HEK293T (cell line): ENCODE data around the gene EGFLAM.

Source experiments
- ARNT ChIP-seq: fragments of 450-650 bp; IDR thresholded peaks from 2 replicates; pipeline ENCODE4 v1.6.1; 2017; ENCODE audit warnings: mild to moderate bottlenecking
- BHLHE40 ChIP-seq: fragments of 450-650 bp; IDR thresholded peaks from 2 replicates; pipeline ENCODE4 v1.6.1; 2016; ENCODE audit warnings: mild to moderate bottlenecking, moderate library complexity, borderline replicate concordance
- CTBP1 ChIP-seq: fragments of 450-650 bp; IDR thresholded peaks from 2 replicates; pipeline ENCODE4 v1.6.1; 2016; ENCODE audit warnings: borderline replicate concordance
- ELF4 ChIP-seq: fragments of 450-650 bp; IDR thresholded peaks from 2 replicates; pipeline ENCODE4 v1.6.1; 2017; ENCODE audit warnings: antibody characterized with exemption
- FOXA1 ChIP-seq: fragments of 450-650 bp; IDR thresholded peaks from 2 replicates; pipeline ENCODE4 v1.6.1; 2016; ENCODE audit warnings: mild to moderate bottlenecking
- FOXM1 ChIP-seq: fragments of 450-650 bp; IDR thresholded peaks from 2 replicates; pipeline ENCODE4 v1.6.1; 2017; ENCODE audit warnings: mild to moderate bottlenecking, borderline replicate concordance
- L3MBTL2 ChIP-seq: fragments of 450-650 bp; conservative IDR thresholded peaks from 2 replicates; pipeline ENCODE4 v1.6.1; 2016; ENCODE audit warnings: mild to moderate bottlenecking
- LEF1 ChIP-seq: fragments of 450-650 bp; IDR thresholded peaks from 2 replicates; pipeline ENCODE4 v1.6.1; 2017; ENCODE audit warnings: mild to moderate bottlenecking, borderline replicate concordance
- NFRKB ChIP-seq: fragments of 450-650 bp; IDR thresholded peaks from 2 replicates; pipeline ENCODE4 v1.6.1; 2016; ENCODE audit warnings: mild to moderate bottlenecking, moderate library complexity
- PKNOX1 ChIP-seq: fragments of 450-650 bp; IDR thresholded peaks from 2 replicates; pipeline ENCODE4 v1.6.1; 2016
- SP1 ChIP-seq: fragments of 450-650 bp; IDR thresholded peaks from 2 replicates; pipeline ENCODE4 v1.6.1; 2017
- SUZ12 ChIP-seq: fragments of 450-650 bp; IDR thresholded peaks from 2 replicates; pipeline ENCODE4 v1.6.1; 2016; ENCODE audit warnings: mild to moderate bottlenecking
- TARDBP ChIP-seq: fragments of 450-650 bp; IDR thresholded peaks from 2 replicates; pipeline ENCODE4 v1.6.1; 2016
- ZNF384 ChIP-seq: fragments of 450-650 bp; IDR thresholded peaks from 2 replicates; pipeline ENCODE4 v1.6.1; 2016

GRCh38 chr5:38344891-38345290, 86.5 kb downstream of the EGFLAM start:
- TF ChIP-seq NFRKB (no peak), BHLHE40 (no peak), PKNOX1 (no peak), SP1 (no peak), SUZ12 (no peak), LEF1 (no peak), FOXA1 (no peak), CTBP1 (no peak), ELF4 (no peak), TARDBP (no peak), ARNT (no peak), ZNF384 (no peak), FOXM1 (no peak), L3MBTL2 (no peak)
